DMS114 treated with DMSO at 0.1 percent for 48 hours (cell line): ENCODE data around the gene ZBTB16.

Experiments used
- DNase-seq: peaks from one replicate; lab custom pipeline; 2025; ENCODE audit not compliant: unreplicated experiment; lab: John Stamatoyannopoulos, UW

ZBTB16 gene

DNA sequence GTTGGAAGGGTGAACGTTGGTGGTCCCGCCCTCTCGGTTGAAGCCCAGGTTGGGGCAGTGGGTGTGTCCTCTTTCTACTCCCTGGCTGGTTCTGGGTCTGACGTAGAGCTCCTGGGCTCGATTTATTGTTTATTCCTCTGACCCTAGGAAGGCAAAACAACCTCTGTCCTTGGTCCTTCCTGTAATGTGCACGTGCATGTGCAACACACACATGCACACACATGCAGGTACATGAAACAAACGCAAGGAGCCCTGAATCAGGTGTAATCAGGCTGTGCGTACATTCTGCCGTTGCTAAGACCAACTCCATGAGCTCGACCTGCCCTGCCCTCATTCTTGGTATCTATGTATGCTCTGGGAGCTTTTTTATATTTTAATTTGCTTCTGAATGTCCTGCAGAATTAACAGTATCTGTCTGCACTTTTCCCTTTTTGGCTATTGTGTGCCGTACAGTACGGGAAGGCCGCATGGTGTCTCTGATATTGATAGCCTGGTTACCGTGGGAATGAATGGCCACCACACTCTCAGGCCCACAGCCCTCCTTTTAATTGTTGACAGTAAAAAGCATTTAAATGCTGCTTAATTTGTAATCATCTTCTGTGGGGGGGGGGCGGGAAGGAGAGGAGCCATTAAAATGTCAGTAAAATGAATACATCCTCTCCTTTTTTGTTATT lies 170.7 kb downstream of the ZBTB16 start:
- no peak for DNase-seq

DNA sequence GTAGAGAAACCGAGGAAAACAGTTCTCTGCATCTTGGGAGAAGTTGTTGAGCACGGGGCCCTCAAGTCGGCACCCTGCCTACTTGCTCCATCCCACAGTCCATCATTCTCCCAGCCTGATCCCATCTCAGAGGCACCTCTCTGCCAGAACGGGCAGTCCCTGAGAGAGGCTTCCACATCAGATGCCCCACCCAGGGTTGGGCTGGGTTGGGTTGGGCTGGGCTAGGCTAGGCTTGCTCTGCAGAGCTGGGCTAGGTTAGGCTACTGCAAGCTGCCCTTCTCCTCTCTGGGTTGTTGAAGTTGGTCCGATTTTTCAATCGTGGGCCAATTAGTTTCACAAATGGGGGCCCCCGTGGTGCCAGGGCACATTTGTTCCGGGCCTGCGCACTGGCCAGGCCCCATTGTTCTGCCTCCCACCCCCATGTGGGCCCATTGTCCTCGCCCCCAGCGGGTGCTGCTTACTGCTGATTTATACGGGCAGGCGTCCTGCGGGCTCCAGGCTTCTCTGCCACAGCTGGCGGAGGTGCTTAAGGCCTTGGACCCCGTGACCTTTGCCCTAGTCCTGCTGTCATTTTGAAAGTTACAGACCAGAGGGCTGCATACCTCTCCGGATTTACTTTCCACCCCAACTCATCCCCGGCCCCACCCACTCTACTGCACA lies 173.0 kb downstream of the ZBTB16 start:
- no peak for DNase-seq

DNA sequence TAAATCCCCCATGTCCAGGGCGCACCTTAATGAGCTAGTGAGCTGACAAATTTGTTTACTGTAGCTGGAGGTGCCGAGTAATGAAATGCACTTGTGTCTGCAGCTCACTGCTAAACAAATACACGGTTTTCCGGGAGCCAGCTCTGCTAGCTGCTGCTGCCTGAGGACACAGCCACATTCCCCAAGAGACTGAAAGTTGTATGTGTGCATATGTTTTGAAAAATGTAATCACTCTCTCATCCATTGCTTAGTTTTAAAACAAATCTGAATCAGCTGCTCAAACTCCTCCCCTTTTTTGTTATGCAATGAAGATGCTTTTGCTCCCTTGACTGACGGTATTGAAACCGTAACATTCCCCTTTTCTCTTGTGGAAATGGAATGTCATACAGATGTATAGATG lies 174.2 kb downstream of the ZBTB16 start:
- DNase-seq, result no peak

- no peak for DNase-seq
Measured at GRCh38 chr11:114236829-114237228, 177.3 kb downstream of the ZBTB16 start.

DNA sequence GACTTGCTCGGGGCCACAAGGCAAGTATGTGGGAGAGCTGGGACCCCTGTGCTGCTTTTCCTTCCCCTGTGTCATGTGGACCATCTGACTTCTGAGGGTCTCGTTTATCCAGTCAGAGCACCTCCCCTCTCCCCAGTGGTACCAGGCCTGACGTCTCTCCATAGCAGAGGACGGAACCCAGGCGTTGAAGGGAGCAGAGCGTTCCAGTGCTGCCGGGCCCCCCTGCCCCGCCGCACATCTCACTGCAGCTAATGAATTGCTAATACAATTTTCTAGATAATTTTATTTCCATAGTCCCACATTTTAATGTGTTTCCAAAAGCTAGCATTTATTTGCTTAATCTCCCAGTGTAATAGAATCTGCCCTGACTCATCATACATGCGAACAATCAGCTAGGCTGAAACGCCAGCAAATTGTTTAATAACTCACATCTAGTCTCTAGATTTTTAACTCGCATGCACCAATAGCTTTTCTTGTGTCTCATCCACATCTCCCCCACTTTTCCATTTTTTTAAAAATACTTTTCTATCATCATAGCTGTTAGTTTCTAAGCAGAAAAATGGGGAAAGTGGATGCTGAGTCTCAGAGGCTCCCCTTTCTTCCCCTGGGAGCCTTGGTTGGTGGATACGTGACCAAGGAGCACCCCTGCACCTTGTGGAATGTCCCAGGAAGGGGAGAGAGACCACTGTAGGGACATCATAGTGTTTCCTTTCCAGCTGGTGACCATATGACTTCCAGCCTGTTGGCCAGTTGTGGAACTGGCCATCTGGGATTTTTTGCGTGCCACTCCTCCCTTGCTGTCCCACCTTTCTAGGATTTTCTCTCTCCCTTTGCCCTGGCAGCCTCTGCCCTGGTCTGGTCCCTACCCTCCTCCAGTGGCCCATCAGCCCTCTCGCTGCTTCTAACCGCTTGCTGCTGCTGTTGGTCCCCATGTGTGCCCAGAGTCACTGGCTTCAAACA lies 178.1 kb downstream of the ZBTB16 start:
- DNase-seq, result no peak

DNA sequence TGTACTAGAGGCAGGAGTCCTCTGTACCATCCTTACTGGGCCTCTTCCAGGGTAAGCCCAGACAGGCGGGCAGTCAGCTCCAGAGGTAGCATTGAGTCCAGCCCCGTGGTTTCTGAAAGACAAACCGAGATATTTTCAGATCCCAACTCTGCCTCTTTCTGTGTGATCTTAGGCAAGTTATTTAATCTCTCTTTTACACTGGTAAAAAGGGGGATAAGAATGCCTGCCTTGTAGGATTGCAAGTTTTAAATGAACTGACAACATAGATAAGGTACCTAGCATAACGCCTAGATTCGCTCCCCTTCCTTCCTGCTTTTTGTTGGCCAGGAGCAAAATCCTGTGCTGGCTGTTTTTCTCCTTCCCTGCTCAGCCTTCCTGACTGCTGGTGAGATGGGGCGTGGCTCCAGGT lies 180.2 kb downstream of the ZBTB16 start:
- no peak for DNase-seq

GRCh38 chr11:114242032-114242431 lies 182.5 kb downstream of the ZBTB16 start:
- no peak for DNase-seq

DNA sequence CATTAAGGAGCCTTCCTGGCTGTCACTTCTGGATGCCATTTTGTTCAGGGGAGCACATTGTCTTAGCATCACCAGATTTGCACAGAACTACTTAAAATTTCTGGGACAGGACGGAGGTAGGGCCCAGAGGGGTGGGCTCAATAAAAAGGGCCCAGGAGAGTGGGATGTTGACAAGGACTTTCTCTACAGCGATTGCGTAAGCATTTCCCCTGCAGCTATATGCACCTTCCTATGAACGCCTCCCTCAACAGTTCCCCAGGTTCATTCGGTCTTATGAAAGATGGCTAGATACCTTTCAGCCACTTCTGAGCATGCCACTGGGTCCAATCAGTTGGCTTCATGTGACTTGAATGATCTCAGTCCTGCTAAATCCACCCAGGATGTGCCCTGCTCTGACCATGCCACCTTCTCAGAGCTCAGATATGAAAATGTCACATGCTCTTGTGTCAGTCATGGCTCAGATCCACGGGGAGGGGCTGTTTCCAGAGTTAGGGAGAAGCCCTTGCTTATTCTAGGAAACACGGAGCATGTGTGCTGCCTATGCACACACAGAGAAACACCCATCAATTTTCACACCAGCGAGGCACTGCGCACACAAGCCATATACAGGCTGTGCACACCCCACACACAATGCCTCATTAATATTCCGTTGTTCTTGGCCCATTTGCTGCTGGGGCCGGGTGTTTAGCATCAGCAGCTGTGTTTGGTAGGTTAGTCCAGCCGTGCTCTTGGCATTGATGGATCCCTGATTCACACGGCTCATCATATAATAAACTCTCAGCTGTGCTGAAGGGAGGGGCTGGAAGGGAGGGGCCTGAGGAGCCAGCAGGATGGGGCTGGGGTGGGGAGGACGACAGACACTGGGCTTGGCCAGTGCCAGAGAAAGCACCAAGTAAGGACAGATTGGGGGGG lies 184.2 kb downstream of the ZBTB16 start:
- no peak for DNase-seq

- no peak for DNase-seq
Measured at GRCh38 chr11:114244726-114245394, 185.3 kb downstream of the ZBTB16 start.

DNA sequence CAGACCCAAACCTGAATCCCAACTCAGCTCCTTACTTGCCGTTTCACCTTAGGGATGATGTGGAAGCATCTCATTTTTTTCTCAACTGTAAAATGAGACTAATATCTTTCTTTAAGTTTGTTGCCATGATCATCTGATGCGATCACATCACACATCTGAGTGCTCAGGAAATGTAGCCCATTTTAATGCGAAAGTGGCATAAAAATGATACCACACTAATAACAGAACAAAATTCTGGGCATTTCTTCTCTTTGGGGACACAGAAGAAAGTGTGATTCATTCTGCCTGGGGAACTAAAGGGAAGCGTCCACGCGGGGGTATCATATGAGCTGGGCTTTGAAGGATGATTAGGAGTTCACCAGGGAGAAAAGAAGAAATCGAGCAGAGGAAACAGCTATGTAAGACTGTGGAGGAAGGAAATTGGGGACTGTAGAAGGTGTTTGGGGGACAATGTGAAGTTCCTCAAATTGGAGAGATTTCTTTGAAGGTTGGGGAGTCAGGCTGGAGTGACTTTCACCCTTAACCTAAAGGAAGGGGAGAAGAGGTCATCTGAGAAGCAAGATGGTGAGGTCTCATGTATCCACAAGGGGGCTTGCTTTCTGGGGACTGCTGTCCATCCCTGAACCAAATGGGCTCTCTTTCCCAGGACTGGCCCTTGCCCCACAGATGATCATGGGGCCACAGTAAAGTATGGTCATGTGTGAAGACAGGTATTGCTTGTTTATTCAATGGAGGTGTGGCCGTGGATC lies 187.0 kb downstream of the ZBTB16 start:
- DNase-seq, result no peak

- DNase-seq, result no peak
Measured at GRCh38 chr11:114247070-114247789, 187.7 kb downstream of the ZBTB16 start.

- DNase-seq, result no peak
Measured at GRCh38 chr11:114250180-114250579, 190.7 kb downstream of the ZBTB16 start.

DNA sequence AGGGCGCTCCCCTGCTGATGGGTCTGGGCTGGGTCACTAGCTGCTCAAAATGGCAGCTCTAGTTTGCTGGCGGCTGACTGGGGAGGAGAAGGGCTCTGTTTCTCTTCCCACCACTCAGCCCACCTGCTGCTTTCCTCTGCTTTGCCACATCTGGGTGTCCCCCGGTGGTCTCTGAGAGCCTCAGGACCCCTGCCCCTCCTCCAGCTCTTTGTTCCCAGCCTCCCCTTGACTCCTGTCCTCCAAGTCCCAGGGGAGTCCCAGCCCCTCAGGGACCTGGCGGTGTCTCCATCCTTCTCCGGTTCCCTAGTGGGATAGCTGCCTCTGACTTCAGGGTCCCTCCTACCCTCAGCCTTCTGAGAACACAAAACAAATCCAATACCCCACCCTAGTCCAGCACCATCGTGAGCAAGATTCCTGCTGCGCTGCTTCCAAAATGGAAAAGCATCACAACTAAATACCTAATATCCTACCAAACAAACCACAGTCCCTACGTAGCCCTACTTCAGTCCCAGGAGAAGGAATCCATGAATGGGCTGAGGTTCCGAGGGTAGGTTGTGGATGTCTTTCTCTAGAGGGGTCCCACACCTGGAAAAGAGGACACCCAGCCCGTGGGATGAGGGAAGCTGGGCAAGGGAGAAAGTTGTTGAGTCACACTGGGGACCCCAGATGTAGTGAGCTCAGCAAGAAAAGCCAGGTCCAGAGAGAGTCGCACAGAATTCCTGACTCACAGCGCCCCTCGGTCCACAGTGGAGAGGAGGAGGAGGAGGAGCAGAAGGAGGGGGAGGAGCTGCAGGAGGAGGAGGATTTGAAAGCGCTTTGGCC lies 191.7 kb downstream of the ZBTB16 start:
- no peak for DNase-seq

- DNase-seq, result no peak
Measured at GRCh38 chr11:114251815-114252337, 192.4 kb downstream of the ZBTB16 start.

DNA sequence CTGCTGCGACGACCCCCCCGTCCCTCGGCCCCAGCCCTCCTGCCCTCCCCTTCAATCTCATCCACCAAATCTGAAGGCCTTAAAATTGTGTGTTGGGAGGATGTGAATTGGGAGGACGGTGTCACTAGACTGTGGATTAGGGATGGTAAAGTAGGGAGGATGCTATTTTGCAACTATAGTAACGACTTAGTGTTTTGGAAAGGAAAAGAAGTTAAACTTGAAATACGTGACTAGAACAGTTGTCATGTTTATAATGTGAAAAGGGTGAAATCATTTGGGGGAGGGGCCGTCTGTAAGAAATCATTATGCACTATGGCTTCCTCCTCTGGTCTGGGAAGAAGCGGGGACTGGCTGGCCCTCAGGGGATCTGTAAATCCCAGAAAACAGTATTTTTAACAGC lies 193.3 kb downstream of the ZBTB16 start:
- no peak for DNase-seq

- no peak for DNase-seq
Measured at GRCh38 chr11:114253771-114254170, 194.3 kb downstream of the ZBTB16 start.

GRCh38 chr11:114254571-114255146 lies 195.1 kb downstream of the ZBTB16 start:
- no peak for DNase-seq
